CD1c-positive myeloid dendritic cell (primary cell): Measurements from ENCODE around the gene BCAS2.

Experiments
- DNase-seq: peaks from one replicate; pipeline ENCODE4 v3.0.0-alpha.2; 2016; ENCODE audit errors: extremely low spot score

The BCAS2 gene

DNA sequence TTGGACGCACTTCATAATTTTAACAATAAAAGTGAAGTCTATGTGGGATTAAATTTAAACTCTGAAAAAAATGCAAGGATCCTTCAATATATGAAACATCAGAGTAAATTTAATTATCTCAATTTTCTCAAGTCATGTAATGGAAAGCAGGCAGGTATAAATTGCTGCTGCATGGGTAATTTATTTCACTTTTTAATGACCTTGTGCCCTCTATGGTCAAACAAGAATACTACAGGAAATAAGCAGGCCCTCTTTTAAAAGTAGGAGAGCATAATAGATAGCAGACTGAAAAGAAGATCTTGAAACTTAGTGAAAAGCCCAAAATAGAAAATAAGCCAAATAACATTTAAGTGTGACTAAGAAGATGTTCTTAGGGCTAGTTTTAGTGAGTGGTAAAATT, 22.9 kb downstream of the BCAS2 start:
- DNase-seq: peak; percentile 16

DNA sequence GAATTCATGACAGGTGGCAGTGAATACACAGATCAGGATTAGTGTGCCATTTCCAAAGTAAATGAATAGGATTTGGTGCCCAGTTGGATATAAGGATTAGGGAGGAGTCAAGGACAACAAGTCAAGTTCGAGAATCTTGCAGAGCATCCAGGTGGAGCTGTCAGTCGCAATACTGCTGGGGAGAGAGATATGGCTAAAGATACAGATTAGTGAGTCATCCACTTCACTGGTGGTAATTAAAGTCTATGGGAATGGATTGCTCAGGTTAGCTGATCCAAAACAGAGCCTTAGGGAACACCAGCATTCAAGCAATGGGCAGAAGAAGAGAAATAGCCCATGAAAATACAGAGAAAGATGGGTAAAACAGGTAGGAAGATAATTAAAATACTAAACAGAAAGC, 26.8 kb downstream of the BCAS2 start:
- no peak for DNase-seq

DNA sequence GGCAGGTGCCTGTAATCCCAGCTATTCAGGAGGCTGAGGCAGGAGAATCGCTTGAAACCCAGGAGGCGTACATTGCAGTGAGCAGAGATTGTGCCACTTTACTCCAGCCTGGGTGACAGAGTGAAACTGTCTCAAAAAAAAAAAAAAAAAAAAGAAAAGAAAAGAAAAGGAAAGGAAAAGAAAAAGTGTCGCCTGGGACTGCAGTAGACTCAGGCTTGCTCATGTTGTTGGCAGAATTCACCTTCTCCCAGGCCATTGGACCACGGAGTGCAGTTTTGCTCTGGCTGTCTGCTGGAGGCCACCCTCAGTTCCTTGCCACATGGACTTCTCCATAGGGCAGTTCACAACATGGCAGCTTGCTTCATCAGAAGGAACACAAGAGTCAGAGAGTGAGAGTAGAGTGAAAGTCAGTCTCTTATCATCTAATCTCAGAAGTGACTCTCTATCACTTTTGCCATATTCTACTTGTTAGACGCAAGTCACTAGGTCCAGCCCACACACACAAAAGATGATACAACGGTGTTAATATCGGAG, 29.2 kb downstream of the BCAS2 start:
- no peak for DNase-seq

DNA sequence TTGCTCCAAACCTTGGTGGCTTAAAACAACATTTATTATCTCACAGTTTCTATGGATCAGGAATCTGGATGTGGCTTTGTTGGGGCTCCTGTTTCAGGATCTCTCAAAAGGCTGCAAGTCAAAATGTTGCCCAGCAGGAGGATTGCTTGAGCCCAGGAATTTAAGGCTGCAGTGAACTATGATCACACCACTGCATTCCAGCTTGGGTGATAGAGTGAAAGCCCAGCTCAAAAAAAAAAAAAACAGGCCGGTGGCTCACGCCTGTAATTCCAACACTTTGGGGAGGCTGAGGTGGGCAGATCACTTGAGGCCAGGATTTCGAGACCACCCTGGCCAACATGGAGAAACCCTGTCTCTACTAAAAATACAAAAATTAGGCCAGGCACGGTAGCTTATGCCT, 30.0 kb downstream of the BCAS2 start:
- DNase-seq: no peak

DNA sequence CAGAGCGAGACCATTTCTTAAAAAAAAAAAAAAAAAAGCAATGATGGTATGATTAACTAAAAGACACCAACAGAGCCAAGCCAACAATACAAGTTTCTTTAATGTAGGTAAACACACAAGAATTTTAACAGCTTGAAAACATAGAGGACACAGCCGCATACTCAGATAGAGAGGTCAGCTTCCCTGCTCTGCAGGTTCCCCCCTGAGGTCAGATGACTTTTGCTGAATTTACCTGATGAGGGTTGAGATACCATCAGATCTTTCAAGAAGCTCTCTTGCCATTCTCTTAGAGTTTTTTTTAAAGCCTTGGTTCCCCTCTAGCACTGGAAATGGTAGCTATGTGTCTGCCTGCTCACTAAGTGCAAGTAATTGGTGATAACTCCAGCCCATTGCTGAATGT, 31.1 kb downstream of the BCAS2 start:
- no peak for DNase-seq

DNA sequence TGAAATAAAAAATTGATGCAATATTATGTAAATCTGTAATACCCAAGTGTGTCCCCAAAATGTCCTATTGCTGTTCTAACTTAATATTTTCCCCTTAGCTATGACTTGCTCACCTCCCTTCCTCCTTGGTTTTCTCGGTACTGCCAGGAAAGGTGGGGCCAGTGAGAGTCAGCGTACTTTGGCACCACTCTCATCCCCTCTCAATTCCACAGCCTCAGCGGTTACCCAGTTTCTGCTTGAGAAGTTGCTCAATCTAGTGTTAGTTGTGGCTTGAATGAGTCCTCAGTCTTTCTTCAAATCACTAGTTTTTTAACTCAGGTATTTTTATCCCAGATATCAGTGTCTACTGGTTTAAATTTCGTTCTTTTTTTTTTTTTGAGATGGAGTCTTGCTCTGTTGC, 32.3 kb downstream of the BCAS2 start:
- no peak for DNase-seq

DNA sequence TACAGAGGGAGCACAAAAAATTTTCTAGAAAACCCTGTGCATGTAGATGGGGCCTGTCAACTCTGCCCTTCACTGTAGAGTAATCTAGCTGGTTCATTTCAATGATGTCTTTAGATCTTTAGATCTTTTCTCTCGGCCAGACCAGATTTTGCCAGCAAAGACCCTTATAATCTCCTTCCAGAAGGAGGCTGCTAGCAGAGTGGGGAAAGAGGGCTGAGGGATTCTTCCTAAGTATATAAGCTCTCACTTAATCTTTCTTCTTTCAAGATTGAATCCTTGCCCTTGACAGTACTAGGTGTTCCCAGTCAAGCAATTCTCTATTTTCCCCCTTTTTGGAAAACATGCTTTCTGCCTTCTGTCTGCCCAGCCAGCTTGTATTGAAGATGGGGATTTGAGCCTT, 34.3 kb downstream of the BCAS2 start:
- DNase-seq: no peak

DNA sequence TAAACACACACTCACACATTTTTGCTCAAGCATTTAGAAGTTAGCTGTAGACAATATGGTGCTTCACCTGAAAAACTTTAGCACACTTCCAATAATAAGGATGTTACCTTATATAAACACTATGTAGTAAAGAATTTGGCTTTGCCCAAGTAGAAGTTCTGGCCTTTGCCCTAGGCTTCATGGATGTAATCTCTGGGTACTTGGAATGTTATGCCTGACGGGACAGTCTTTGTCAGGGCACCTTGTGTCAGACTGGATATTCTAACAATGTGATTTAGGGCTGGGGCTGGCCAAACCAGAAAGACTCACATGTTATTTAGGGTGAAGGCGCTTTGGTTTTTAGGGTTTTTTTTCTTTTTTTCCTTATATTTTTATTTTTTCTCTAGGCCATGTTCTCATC, 35.6 kb downstream of the BCAS2 start:
- no peak for DNase-seq

DNA sequence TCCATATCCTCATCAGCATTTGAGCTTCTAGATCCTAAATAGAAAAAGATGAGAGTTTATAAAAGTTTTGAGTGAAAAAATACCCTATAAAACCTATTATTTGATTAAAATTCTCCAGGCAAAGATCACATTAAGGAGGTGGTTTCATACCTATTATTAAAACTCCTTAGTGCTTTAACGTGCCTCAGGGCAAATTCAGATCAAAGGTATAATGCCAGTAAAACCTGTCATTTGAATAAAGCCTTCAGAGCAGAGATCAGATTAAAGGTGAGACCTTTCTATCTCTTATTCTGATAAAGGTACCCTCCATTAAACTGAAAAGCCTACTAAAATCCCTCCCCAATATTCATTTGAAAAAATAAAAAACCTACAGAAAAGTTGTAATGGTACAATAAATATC, 36.1 kb downstream of the BCAS2 start:
- no peak for DNase-seq

DNA sequence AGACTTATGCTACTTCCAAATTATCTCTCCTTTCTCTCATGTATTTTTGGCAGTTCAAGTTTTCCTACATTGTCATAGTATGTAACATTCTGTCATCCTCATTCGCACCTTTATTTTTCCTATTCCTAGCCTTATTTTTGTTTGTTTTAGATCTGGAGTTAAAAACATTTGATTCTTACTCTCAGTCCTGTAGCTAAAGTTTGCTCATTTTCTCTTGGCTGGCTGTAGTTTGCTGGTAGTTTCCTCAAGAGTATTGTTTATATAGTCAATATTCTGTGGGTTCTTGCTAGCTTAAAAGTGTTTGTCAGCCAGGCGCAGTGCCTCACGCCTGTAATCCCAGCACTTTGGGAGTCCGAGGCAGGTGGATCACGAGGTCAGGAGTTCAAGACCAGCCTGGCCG, 40.6 kb downstream of the BCAS2 start:
- DNase-seq: no peak

DNA sequence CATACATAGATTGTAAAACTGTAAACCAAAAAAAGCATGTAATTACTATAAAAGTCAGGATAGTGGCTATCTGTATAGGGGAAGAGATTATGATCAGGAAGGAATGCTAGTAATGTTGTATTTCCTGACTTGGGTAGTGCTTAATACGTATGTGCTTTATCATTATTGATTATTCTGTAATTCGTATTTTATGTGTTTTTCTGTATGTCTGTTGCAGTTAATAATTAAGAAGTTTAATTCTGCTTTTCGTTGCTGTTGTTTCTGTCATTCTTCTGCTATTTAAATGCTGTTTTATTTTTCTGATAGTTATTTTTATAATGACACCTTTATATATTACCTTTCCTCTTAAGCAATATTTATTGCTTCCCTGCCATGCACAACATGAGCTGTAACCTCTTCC, 41.1 kb downstream of the BCAS2 start:
- DNase-seq: no peak

DNA sequence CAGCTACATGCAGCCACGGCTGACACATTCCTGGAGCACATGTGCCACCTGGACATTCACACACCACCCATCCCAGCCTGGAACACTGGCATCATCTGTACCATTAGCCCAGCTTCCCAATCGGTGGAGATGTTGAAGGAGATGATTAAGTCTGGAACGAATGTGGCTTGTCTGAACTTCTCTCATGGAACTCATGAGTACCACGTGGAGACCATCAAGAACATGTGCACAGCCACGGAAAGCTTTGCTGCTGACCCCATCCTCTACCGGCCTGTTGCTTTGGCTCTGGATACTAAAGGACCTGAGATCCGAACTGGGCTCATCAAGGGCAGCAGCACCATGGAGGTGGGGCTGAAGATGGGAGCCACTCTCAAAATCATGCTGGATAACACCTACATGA, 45.4 kb downstream of the BCAS2 start:
- no peak for DNase-seq

DNA sequence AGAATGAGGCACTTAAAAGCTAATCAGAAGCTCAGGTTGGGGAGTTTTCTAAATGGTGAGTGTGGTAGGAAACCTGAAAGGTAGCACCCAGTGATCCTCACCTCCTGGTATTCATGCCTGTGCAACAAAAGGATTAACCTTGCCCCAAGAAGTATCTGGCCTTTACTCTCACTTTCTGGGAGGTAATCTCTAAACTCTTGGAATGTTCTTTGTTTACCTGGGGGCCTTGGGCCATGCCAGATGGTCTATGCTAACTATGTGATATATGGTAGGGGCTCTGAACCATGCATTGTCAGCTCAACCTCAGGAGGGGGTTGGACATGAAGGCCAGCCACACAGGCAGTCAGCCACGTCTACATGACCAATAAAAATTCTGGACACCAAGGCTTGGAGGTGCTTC, 46.0 kb downstream of the BCAS2 start:
- DNase-seq: no peak

DNA sequence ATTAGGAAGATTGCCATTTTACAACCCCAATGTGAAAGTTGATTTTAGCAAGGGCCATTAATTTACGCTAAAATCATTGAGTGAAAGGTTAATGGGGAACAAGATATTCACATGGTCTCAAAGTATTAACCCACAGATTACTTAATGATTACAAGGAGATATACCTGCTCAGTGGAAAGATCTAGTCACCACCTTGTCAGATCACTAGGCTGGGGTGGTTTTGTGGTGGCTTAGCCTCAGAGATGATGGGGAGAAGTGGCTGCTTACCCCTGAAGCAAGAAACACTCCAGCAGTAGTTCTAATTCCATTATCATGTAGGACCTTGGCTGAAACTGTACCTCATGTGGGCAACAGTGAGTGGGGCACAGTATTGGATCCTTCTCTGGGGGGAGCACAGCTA, 50.3 kb downstream of the BCAS2 start:
- no peak for DNase-seq

DNA sequence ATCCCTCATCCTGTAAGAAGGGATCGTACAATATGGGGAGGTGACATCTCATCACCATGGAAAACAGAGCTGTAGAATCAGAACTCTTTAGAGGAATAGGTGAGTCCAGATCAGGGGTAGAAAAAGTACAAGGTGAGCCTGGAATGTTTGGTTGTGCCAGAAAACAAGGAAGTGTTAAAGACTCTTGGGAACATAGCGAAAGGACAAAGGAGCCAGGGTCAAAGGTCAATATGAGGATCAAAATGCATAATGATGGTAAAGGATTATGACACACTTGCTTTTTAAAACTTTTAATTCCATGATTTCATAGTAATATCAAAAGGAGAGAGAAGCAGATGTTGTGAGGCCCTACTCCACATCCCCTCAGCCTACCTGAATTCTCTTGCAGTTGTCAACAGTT, 51.2 kb downstream of the BCAS2 start:
- no peak for DNase-seq

DNA sequence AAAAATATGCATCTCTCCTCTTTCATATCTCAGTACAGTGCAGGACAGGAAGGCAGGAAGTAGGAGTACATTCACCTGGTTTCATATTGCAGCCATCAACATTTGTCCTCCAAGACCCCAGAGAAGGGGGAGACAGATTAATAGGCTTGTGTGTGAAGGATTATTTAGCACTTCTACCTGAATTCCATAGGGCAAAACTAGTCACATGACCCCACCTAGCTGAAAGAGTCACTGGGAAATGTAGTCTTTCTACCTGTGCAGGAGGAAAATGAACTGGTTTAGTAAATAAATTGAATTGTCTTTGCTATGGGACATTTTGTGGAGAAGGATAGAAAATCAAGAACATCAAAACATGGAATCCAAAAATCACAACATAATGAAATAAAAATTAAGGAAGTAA, 56.5 kb downstream of the BCAS2 start:
- no peak for DNase-seq

DNA sequence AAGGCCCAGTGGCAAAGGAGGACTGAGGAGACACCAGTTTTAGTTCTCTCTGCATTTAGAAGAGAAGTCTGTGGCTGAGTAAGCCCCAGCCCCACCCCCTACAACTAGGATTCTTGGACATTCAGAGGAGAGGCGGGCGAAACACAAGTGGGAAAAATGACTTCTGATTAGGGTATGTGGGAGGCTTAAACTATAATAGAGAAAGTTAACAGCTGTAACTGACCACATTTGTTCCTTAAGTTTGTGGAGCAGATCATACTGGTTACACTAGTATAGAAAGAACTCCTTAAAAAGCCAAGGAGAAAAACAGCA, 59.2 kb downstream of the BCAS2 start:
- no peak for DNase-seq

DNA sequence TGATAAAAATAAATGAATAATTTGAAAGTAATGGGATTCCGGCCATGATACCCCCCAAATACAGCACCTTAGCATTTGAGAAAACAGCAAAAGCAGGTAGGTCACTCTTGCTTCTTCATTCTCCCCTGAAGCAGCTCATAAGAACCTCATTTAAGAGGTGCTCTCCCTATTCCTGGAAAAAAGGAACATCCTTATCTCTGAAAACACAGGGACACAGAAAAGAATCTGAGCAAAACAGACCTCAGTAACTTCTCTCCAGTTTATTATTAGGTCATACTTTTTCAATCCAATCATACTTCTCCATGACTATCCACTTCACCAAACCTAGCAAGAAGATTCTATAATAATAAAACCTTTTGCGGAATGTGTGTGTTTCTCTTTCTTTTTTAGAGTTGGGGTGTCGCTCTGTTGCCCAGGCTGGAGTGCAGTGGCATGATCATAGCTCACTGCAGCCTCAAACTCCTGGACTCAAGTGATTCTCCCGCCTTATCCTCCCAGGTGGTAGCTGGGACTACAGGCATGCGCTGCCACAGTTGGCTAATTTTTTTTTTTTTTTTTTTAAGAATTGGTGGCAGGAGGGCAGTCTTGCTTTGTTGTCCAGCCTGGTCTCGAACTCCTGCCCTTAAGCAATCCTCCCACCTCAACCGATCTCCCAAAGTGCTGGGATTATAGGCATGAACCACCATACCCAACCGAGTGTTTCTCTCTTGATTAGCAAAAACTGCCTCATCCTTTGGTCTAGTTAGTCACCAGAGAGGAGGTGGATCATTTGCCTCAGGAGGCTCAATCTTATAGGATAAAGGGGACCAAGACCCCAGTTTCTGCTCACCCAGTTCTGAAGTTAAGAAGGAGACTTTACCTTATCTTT, 59.8 kb downstream of the BCAS2 start:
- DNase-seq: no peak
